Transverse colon (tissue), 4 donors: ENCODE measurements around the gene TLCD3A.

Experiments
- CTCF ChIP-seq, 5 experiments: fragments of 200-600 bp in 3 of 5; fragments of 450-650 bp in 2 of 5; sonication (generic) in 3 of 5; IDR thresholded peaks; 1 replicate in 2 of 5; 2 replicates in 3 of 5; pipeline ENCODE4 v1.5.1; 2016 to 2017; ENCODE audit warnings: antibody characterized with exemption in 5 of 5, inconsistent platforms in 3 of 5, mild to moderate bottlenecking in 2 of 5, moderate library complexity in 1 of 5
- EP300 ChIP-seq: sonication (generic); formaldehyde crosslinking; IDR thresholded peaks from one replicate; pipeline ENCODE4 v1.6.1; 2017; ENCODE audit warnings: antibody characterized with exemption, low read depth
- POLR2A ChIP-seq: fragments of 450-650 bp; IDR thresholded peaks from one replicate; pipeline ENCODE4 v1.6.1; 2016; ENCODE audit warnings: antibody characterized with exemption, mild to moderate bottlenecking, moderate library complexity
- POLR2AphosphoS5 ChIP-seq, 3 donors: sonication (generic); formaldehyde crosslinking; IDR thresholded peaks; one replicate each; pipeline ENCODE4 v1.6.1; 2016; ENCODE audit warnings: antibody characterized with exemption in 3 of 3

- TF ChIP-seq CTCF (IDR thresholded peaks at IDR 0.05), result no peak
- no peak for TF ChIP-seq POLR2AphosphoS5 (IDR thresholded peaks at IDR 0.05)
- TF ChIP-seq POLR2A, result no peak
- TF ChIP-seq EP300, result no peak
Observed at GRCh38 chr17:696369-696768, 36.0 kb upstream of the TLCD3A start.
